Caco-2 (cell line): ENCODE measurements around the gene SYT7. TPM values are rescaled to one million over a fixed set of nuclear protein-coding genes. Genes with fewer than 3 reads are reported as not detected.

ENCODE experiments used
- BruUV-seq: library from RNA; stranded (reverse); fragments of 400-500 nt; replicated peaks from 2 replicates; lab custom pipeline; 2021; lab: Mats Ljungman, UMichigan
- CTCF ChIA-PET: fragments of 300-600 bp; sonication (Branson Sonifier 250); formaldehyde crosslinking; loops from one replicate; lab custom pipeline; 2022; ENCODE audit warnings: antibody characterized with exemption; lab: Charles Lee
- POLR2A ChIA-PET: fragments of 300-600 bp; sonication (Branson Sonifier 250); formaldehyde crosslinking; loops from one replicate; lab custom pipeline; 2022; ENCODE audit warnings: antibody characterized with exemption; lab: Charles Lee
- DNase-seq, 2 experiments: peaks; one replicate each; pipeline versions ENCODE4 v3.0.0 to v3.0.0-alpha.2; 2020 to 2022
- H3K27me3 ChIP-seq: replicated peaks from 2 replicates; pipeline ENCODE4 v1.6.0; 2011; ENCODE audit warnings: low read length; ENCODE audit not compliant: control insufficient read depth, insufficient read depth
- H3K36me3 ChIP-seq: 2 replicates; pipeline ENCODE4 v1.5.1; 2011; ENCODE audit warnings: low read length; ENCODE audit not compliant: control insufficient read depth, insufficient read depth
- H3K4me1 ChIP-seq: fragments of 250-450 bp; sonication (Bioruptor Pico); 2 replicates; pipeline ENCODE4 v1.5.1; 2020; ENCODE audit warnings: mild to moderate bottlenecking
- H3K4me3 ChIP-seq: 2 replicates; pipeline ENCODE4 v1.5.1; 2011; ENCODE audit warnings: low read depth, mild to moderate bottlenecking, control low read depth, low read length
- H3K9me3 ChIP-seq: fragments of 250-450 bp; sonication (Bioruptor Pico); 2 replicates; pipeline ENCODE4 v1.5.1; 2020; ENCODE audit warnings: mild to moderate bottlenecking, moderate library complexity
- H3K27ac Mint-ChIP-seq: one replicate; pipeline ENCODE4 v1.8.0; 2022; ENCODE audit warnings: mixed read lengths; ENCODE audit not compliant: unreplicated experiment
- H3K27me3 Mint-ChIP-seq: one replicate; pipeline ENCODE4 v1.8.0; 2022; ENCODE audit warnings: mixed read lengths; ENCODE audit not compliant: insufficient read depth, unreplicated experiment
- H3K36me3 Mint-ChIP-seq: one replicate; pipeline ENCODE4 v1.8.0; 2022; ENCODE audit warnings: mild to moderate bottlenecking, mixed read lengths; ENCODE audit not compliant: insufficient read depth, unreplicated experiment
- H3K4me1 Mint-ChIP-seq: one replicate; pipeline ENCODE4 v1.8.0; 2022; ENCODE audit warnings: low read depth, mixed read lengths; ENCODE audit not compliant: unreplicated experiment
- H3K4me3 Mint-ChIP-seq: one replicate; pipeline ENCODE4 v1.8.0; 2022; ENCODE audit warnings: mild to moderate bottlenecking, moderate library complexity, mixed read lengths; ENCODE audit not compliant: unreplicated experiment
- H3K9me3 Mint-ChIP-seq: one replicate; pipeline ENCODE4 v1.8.0; 2022; ENCODE audit warnings: mixed read lengths; ENCODE audit not compliant: unreplicated experiment
- CTCF ChIP-seq, 2 experiments: fragments of 200-600 bp in 1 of 2; IDR thresholded peaks; 1 replicate in 1 of 2; 2 replicates in 1 of 2; pipeline versions ENCODE4 v1.5.1 to v1.8.0; 2011 to 2022; ENCODE audit warnings: antibody characterized with exemption in 1 of 2, control low read depth in 1 of 2, inconsistent platforms in 1 of 2, low read depth in 1 of 2, low read length in 1 of 2, mild to moderate bottlenecking in 1 of 2, moderate library complexity in 1 of 2; ENCODE audit not compliant: insufficient read depth in 1 of 2, severe bottlenecking in 1 of 2, unreplicated experiment in 1 of 2
- intact Hi-C: fragments of 100-400 bp; cut with micrococcal nuclease; formaldehyde crosslinking; loops from one replicate; pipeline ENCODE4 v1.10.0; 2022; ENCODE audit not compliant: unreplicated experiment
- total RNA-seq: library from RNA; stranded (reverse); gene quantifications from 2 replicates; pipeline ENCODE4 v1.2.3, GENCODE V29; 2022

SYT7 gene
- total RNA-seq, 1 experiment from 2014 or later = 33.5 TPM

GRCh38 chr11:61477727-61478148, 103.1 kb downstream of the SYT7 start:
- peak; percentile 94 to 97 for TF ChIP-seq CTCF (IDR thresholded peaks at IDR 0.05; ENCODE audit: insufficient read depth in 1 of 2, low read depth in 1 of 2, low read length in 1 of 2, severe bottlenecking in 1 of 2, unreplicated experiment in 1 of 2)
- no peaks in the 10 kb centered on the region for H3K27me3 Mint-ChIP-seq
- H3K27me3 ChIP-seq = no peaks in the 10 kb centered on the region
- no peaks in the 10 kb centered on the region for H3K36me3 Mint-ChIP-seq
- H3K4me1 Mint-ChIP-seq = no peaks in the 10 kb centered on the region
- intact Hi-C loops = loop anchor here (1.0 to 2.0 kb wide), 6 partner anchors 31 to 161 kb away; partner anchors contain the start of gene LRRC10B
- no peaks in the 10 kb centered on the region for H3K36me3 ChIP-seq
- peaks cover 12% of the 10 kb centered on the region for H3K4me1 ChIP-seq
- DNase-seq = peak; percentile 52 to 72
- H3K27ac Mint-ChIP-seq = no peak overlapping the region
- no peaks in the 10 kb centered on the region for H3K9me3 Mint-ChIP-seq
- no peak overlapping the region for H3K4me3 Mint-ChIP-seq
- ChIA-PET POLR2A (no interaction called here), CTCF (interaction anchor here (1.0 to 2.9 kb wide), 8 partner anchors 30 to 256 kb away, joined by 3 to 33 read pairs (median 6); partner anchors contain the start of gene LRRC10B)
- H3K9me3 ChIP-seq = no peaks in the 10 kb centered on the region
- no TSS peak for BruUV-seq
- H3K4me3 ChIP-seq = no peak overlapping the region

- ChIA-PET POLR2A (interaction anchor here (0.7 kb wide), 2 partner anchors 13 to 37 kb away, joined by 3 to 8 read pairs; no protein-coding TSS in a partner anchor), CTCF (interaction anchor here (0.8 to 2.9 kb wide), 9 partner anchors 31 to 256 kb away, joined by 3 to 33 read pairs (median 5); partner anchors contain the start of gene LRRC10B)
- no peaks in the 10 kb centered on the region for H3K9me3 Mint-ChIP-seq
- BruUV-seq = no TSS peak
- no peak overlapping the region for H3K27ac Mint-ChIP-seq
- H3K4me3 ChIP-seq = no peak overlapping the region
- H3K4me1 Mint-ChIP-seq = no peaks in the 10 kb centered on the region
- no peaks in the 10 kb centered on the region for H3K27me3 ChIP-seq
- H3K9me3 ChIP-seq = no peaks in the 10 kb centered on the region
- no peaks in the 10 kb centered on the region for H3K27me3 Mint-ChIP-seq
- no peak for DNase-seq
- no peak for TF ChIP-seq CTCF (IDR thresholded peaks at IDR 0.05; ENCODE audit: insufficient read depth in 1 of 2, low read depth in 1 of 2, low read length in 1 of 2, severe bottlenecking in 1 of 2, unreplicated experiment in 1 of 2)
- no peaks in the 10 kb centered on the region for H3K36me3 ChIP-seq
- peaks cover 12% of the 10 kb centered on the region for H3K4me1 ChIP-seq
- H3K4me3 Mint-ChIP-seq = no peak overlapping the region
- intact Hi-C loops = loop anchor here (1.0 to 2.0 kb wide), 6 partner anchors 30 to 161 kb away; partner anchors contain the start of gene LRRC10B
- H3K36me3 Mint-ChIP-seq = no peaks in the 10 kb centered on the region
These were observed 103.8 kb downstream of the SYT7 start for GRCh38 chr11:61477126-61477525.

GRCh38 chr11:61476371-61476770, 104.5 kb downstream of the SYT7 start:
- TF ChIP-seq CTCF (IDR thresholded peaks at IDR 0.05; ENCODE audit: insufficient read depth in 1 of 2, low read depth in 1 of 2, low read length in 1 of 2, severe bottlenecking in 1 of 2, unreplicated experiment in 1 of 2) = no peak
- intact Hi-C loops = loop anchor here (2.0 kb wide), 3 partner anchors 30 to 102 kb away; partner anchors contain the start of gene LRRC10B
- no peaks in the 10 kb centered on the region for H3K9me3 ChIP-seq
- Mint-ChIP-seq H3K4me1 (no peaks in the 10 kb centered on the region), H3K27me3 (no peaks in the 10 kb centered on the region), H3K9me3 (no peaks in the 10 kb centered on the region), H3K4me3 (no peak overlapping the region), H3K27ac (no peak overlapping the region), H3K36me3 (no peaks in the 10 kb centered on the region)
- no TSS peak for BruUV-seq
- H3K4me3 ChIP-seq = no peak overlapping the region
- peaks cover 12% of the 10 kb centered on the region for H3K4me1 ChIP-seq
- DNase-seq = no peak
- no peaks in the 10 kb centered on the region for H3K27me3 ChIP-seq
- ChIA-PET POLR2A (interaction anchor here (0.7 kb wide), 1 partner anchor 12 kb away, joined by 8 read pairs; no protein-coding TSS in a partner anchor), CTCF (interaction anchor here (1.1 to 2.2 kb wide), 2 partner anchors 33 to 36 kb away, joined by 3 to 9 read pairs; partner anchors contain the start of gene LRRC10B)
- H3K36me3 ChIP-seq = no peaks in the 10 kb centered on the region
